B cell (primary cell): ENCODE data around the gene SLC25A21. TPM values are rescaled to one million over a fixed set of nuclear protein-coding genes. Genes with fewer than 3 reads are reported as not detected.

Experiments used
- ATAC-seq: fragments of 200-7000 bp; cut with Tn5 transposase; one replicate; pipeline ENCODE4 v1.10.0; 2021; ENCODE audit warnings: low read depth, mild to moderate bottlenecking, moderate number of reproducible peaks, moderate library complexity
- CTCF ChIA-PET: fragments of 350-600 bp; sonication (Branson Sonifier 250); formaldehyde crosslinking; loops from one replicate; lab custom pipeline; 2021; ENCODE audit warnings: antibody characterized with exemption, inconsistent platforms; lab: Charles Lee
- POLR2A ChIA-PET: fragments of 350-600 bp; sonication (Branson Sonifier 250); formaldehyde crosslinking; loops from one replicate; lab custom pipeline; 2021; ENCODE audit warnings: antibody characterized with exemption; lab: Charles Lee
- DNase-seq: peaks from one replicate; pipeline ENCODE4 v3.0.0; 2013
- H2AFZ ChIP-seq: 2 replicates; pipeline ENCODE4 v1.6.1; 2012; ENCODE audit warnings: mild to moderate bottlenecking, low read depth, low read length; ENCODE audit not compliant: insufficient read depth, poor library complexity, severe bottlenecking
- H3K27ac ChIP-seq, 2 donors: 1 replicate in 1 of 2; 2 replicates in 1 of 2; pipeline ENCODE4 v1.5.1; 2012 to 2013; ENCODE audit warnings: low read length in 2 of 2, mild to moderate bottlenecking in 2 of 2, moderate library complexity in 1 of 2
- H3K27me3 ChIP-seq, 4 experiments: fragments of 200-600 bp in 1 of 4; sonication (generic) in 1 of 4; replicated peaks in 1 of 4; 1 replicate in 2 of 4; 2 replicates in 2 of 4; pipeline versions ENCODE4 v1.6.1 to v1.7.0; 2013 to 2016; ENCODE audit warnings: low read length in 3 of 4, mild to moderate bottlenecking in 2 of 4, mixed read lengths in 1 of 4, moderate library complexity in 1 of 4; ENCODE audit not compliant: insufficient read depth in 4 of 4, control insufficient read depth in 3 of 4; ENCODE audit errors: control extremely low read depth in 1 of 4
- H3K36me3 ChIP-seq, 2 experiments: replicated peaks in 1 of 2; 1 replicate in 1 of 2; 2 replicates in 1 of 2; pipeline versions ENCODE4 v1.6.1 to v1.7.1; 2013; ENCODE audit warnings: low read length in 1 of 2; ENCODE audit not compliant: insufficient read depth in 2 of 2, control insufficient read depth in 1 of 2; ENCODE audit errors: control extremely low read depth in 1 of 2, extremely low read depth in 1 of 2
- H3K4me1 ChIP-seq, 2 donors: fragments of 200-600 bp in 1 of 2; sonication (generic) in 1 of 2; 1 replicate in 1 of 2; 2 replicates in 1 of 2; pipeline versions ENCODE4 v1.5.1 to v1.6.1; 2013 to 2017; ENCODE audit warnings: low read length in 2 of 2; ENCODE audit not compliant: control insufficient read depth in 2 of 2, insufficient read depth in 2 of 2
- H3K4me2 ChIP-seq: replicated peaks from 2 replicates; pipeline ENCODE3; 2012; ENCODE audit warnings: mild to moderate bottlenecking, low read depth, low read length; ENCODE audit not compliant: poor library complexity, severe bottlenecking
- H3K4me3 ChIP-seq, 5 experiments: fragments of 200-600 bp in 1 of 5; sonication (generic) in 1 of 5; 1 replicate in 3 of 5; 2 replicates in 2 of 5; pipeline versions ENCODE4 v1.5.1 to v1.7.0; 2011 to 2016; ENCODE audit warnings: low read length in 4 of 5, mild to moderate bottlenecking in 4 of 5, low read depth in 2 of 5, control low read depth in 1 of 5, moderate library complexity in 1 of 5; ENCODE audit not compliant: insufficient read depth in 1 of 5; ENCODE audit errors: control extremely low read depth in 1 of 5, extremely low read depth in 1 of 5
- H3K79me2 ChIP-seq: fragments of 200-600 bp; sonication (generic); one replicate; pipeline ENCODE4 v1.6.0; 2016; ENCODE audit warnings: low read length; ENCODE audit not compliant: control insufficient read depth, insufficient read depth
- H3K9ac ChIP-seq: fragments of 200-600 bp; sonication (generic); 2 replicates; pipeline ENCODE4 v1.6.1; 2017; ENCODE audit warnings: mild to moderate bottlenecking, low read length, moderate library complexity
- H3K9me3 ChIP-seq, 3 donors: one replicate each; pipeline versions ENCODE4 v1.6.1 to v1.7.1; 2013; ENCODE audit warnings: low read length in 2 of 3; ENCODE audit not compliant: control insufficient read depth in 2 of 3, insufficient read depth in 1 of 3; ENCODE audit errors: control extremely low read depth in 1 of 3
- H4K20me1 ChIP-seq: 2 replicates; pipeline ENCODE4 v1.6.0; 2012; ENCODE audit warnings: mild to moderate bottlenecking, low read length; ENCODE audit not compliant: insufficient read depth, control insufficient read depth, poor library complexity, severe bottlenecking
- H3K27ac Mint-ChIP-seq: one replicate; pipeline ENCODE4 v1.8.0; 2021; ENCODE audit warnings: mixed read lengths
- H3K27me3 Mint-ChIP-seq: one replicate; pipeline ENCODE4 v1.8.0; 2021; ENCODE audit warnings: mixed read lengths
- H3K4me1 Mint-ChIP-seq: one replicate; pipeline ENCODE4 v1.8.0; 2021; ENCODE audit warnings: mixed read lengths
- H3K4me3 Mint-ChIP-seq: one replicate; pipeline ENCODE4 v1.8.0; 2021; ENCODE audit warnings: mixed read lengths
- H3K9me3 Mint-ChIP-seq: one replicate; pipeline ENCODE4 v1.8.0; 2022; ENCODE audit warnings: mixed read lengths; ENCODE audit not compliant: insufficient read depth
- EZH2 ChIP-seq: IDR thresholded peaks from 2 replicates; pipeline ENCODE4 v1.6.1; 2012; ENCODE audit warnings: borderline replicate concordance, low read depth, mild to moderate bottlenecking, moderate library complexity, low read length; ENCODE audit not compliant: insufficient read depth, poor library complexity, severe bottlenecking
- WGBS: methylation state at CpG from one replicate; pipeline ENCODE4 v1.1.5; 2013; ENCODE audit warnings: missing lambda C conversion rate; ENCODE audit not compliant: insufficient coverage; 5-methylcytosine and 5-hydroxymethylcytosine counted together
- intact Hi-C: fragments of 100-400 bp; cut with micrococcal nuclease; formaldehyde crosslinking; loops from one replicate; pipeline ENCODE4 v1.10.0; 2022
- polyA plus RNA-seq: library from polyadenylated mRNA; depleted of rRNA; stranded (reverse); fragments of >200 nt; gene quantifications from 2 replicates; pipeline ENCODE4 v1.2.3, GENCODE V29; 2012
- total RNA-seq, 2 donors: library from RNA; stranded (reverse); fragments of 120-200 nt in 1 of 2; gene quantifications; 1 replicate in 1 of 2; 2 replicates in 1 of 2; pipeline versions ENCODE4 v1.2.3 to v1.2.4, GENCODE V29; 2013 to 2022
- TF ChIP-seq, protein P1 (sequence below): fragments of 200-600 bp; IDR thresholded peaks from one replicate; pipeline ENCODE4 v1.8.0; 2022; ENCODE audit warnings: antibody characterized with exemption, mild to moderate bottlenecking

SLC25A21 gene
- total and polyA plus RNA-seq, 2 donors (not counting 1 experiment from before 2014, with no cell fraction given), result not detected

DNA sequence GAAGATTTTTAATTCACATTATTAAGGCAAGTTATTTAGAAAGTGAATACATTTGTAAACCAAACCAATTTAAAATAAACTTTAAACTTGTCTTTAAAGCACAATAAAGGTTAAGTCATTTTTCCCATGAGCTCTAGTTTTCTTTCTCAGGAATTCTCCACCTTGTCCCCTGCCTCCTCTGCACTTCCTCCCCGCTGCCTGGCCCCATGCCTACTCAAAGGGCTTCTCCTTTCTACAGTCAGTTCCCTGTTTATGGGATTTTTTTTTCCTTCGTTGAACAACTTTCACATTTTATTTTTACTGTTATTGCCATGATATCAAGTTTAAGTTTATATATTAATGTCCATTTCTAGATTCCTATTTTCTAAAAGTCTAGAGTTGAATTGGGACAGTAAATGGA lies 223.0 kb downstream of the SLC25A21 start:
- ChIA-PET POLR2A (no interaction called here), CTCF (interaction anchor here (2.4 kb wide), 1 partner anchor 8 kb away, joined by 5 read pairs; no protein-coding TSS in a partner anchor)
- H3K27ac ChIP-seq, result no peak overlapping the region
- no peaks in the 10 kb centered on the region for H3K36me3 ChIP-seq
- H3K27me3 Mint-ChIP-seq, result peaks cover 4% of the 10 kb centered on the region
- TF ChIP-seq, protein P1, sequence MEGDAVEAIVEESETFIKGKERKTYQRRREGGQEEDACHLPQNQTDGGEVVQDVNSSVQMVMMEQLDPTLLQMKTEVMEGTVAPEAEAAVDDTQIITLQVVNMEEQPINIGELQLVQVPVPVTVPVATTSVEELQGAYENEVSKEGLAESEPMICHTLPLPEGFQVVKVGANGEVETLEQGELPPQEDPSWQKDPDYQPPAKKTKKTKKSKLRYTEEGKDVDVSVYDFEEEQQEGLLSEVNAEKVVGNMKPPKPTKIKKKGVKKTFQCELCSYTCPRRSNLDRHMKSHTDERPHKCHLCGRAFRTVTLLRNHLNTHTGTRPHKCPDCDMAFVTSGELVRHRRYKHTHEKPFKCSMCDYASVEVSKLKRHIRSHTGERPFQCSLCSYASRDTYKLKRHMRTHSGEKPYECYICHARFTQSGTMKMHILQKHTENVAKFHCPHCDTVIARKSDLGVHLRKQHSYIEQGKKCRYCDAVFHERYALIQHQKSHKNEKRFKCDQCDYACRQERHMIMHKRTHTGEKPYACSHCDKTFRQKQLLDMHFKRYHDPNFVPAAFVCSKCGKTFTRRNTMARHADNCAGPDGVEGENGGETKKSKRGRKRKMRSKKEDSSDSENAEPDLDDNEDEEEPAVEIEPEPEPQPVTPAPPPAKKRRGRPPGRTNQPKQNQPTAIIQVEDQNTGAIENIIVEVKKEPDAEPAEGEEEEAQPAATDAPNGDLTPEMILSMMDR, result no peak
- TF ChIP-seq EZH2, result no peak
- H3K4me3 Mint-ChIP-seq, result no peak overlapping the region
- no peaks in the 10 kb centered on the region for H3K4me1 ChIP-seq
- H2AFZ ChIP-seq, result no peak overlapping the region
- H3K79me2 ChIP-seq, result no peaks in the 10 kb centered on the region
- no peak overlapping the region for H3K4me3 ChIP-seq
- no peaks in the 10 kb centered on the region for H4K20me1 ChIP-seq
- H3K27ac Mint-ChIP-seq, result no peak overlapping the region
- H3K27me3 ChIP-seq, result no peaks in the 10 kb centered on the region
- no peaks in the 10 kb centered on the region for H3K9me3 ChIP-seq
- ATAC-seq (no peak), DNase-seq (no peak)
- intact Hi-C loops, result loop anchor here (10.0 kb wide), 1 partner anchor 1065 kb away; no protein-coding TSS in a partner anchor
- no peak overlapping the region for H3K4me2 ChIP-seq
- no peak overlapping the region for H3K9ac ChIP-seq
- WGBS, result no CpG with 5 or more reads among the region's 2 CpGs
- H3K4me1 Mint-ChIP-seq, result no peaks in the 10 kb centered on the region
- H3K9me3 Mint-ChIP-seq, result no peaks in the 10 kb centered on the region

DNA sequence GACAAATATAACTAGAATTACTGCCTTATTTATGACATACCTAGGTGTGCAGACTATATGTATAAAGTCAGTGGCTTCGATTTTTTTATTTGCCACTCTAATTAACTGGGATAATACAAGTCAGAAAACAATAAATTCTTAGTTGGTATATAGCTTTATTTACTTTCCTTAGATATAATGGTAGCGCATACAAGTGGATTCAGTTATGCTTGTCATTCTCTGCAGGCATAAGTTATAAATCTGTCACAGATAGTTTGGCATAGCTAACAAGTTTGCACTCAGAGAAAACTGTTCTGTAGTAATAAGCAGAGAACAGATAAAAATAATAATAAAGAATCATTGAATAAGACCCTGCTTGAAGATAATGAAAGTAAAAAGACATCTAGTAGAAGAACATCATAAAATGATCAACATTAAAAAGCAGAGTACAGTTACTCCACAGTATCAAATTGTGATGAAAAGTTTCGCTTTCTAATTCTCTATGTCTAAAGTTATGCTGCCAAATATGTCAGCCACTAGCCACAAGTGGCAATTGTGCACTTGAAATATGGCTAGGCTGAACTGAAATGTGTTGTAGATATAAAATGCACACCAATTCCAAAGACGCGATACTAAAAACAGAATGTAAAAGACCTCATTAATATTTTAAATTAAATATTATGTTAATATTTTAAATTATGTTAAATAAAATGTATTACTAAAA lies 224.1 kb downstream of the SLC25A21 start:
- Histone ChIP-seq H3K27me3 (no peaks in the 10 kb centered on the region), H2AFZ (no peak overlapping the region), H3K9ac (no peak overlapping the region), H3K9me3 (no peaks in the 10 kb centered on the region), H4K20me1 (no peaks in the 10 kb centered on the region), H3K4me3 (no peak overlapping the region), H3K36me3 (no peaks in the 10 kb centered on the region), H3K4me1 (no peaks in the 10 kb centered on the region), H3K4me2 (no peak overlapping the region), H3K79me2 (no peaks in the 10 kb centered on the region), H3K27ac (no peak overlapping the region)
- H3K27ac Mint-ChIP-seq, result no peak overlapping the region
- ChIA-PET CTCF (no interaction called here), POLR2A (no interaction called here)
- H3K4me1 Mint-ChIP-seq, result no peaks in the 10 kb centered on the region
- no peak for DNase-seq
- H3K27me3 Mint-ChIP-seq, result peaks cover 4% of the 10 kb centered on the region
- no peak for ATAC-seq
- H3K9me3 Mint-ChIP-seq, result no peaks in the 10 kb centered on the region
- intact Hi-C loops, result loop anchor here (10.0 kb wide), 1 partner anchor 1064 kb away; no protein-coding TSS in a partner anchor
- no peak for TF ChIP-seq EZH2
- TF ChIP-seq, protein P1, result no peak
- H3K4me3 Mint-ChIP-seq, result no peak overlapping the region
- WGBS, result no CpG with 5 or more reads among the region's 5 CpGs
